ENCODE results near the gene RBP3. TPM values are rescaled to one million over a fixed set of nuclear protein-coding genes. Genes with fewer than 3 reads are reported as not detected.

The RBP3 gene
- total RNA-seq, 1 experiment from 2014 or later = not detected

DNA sequence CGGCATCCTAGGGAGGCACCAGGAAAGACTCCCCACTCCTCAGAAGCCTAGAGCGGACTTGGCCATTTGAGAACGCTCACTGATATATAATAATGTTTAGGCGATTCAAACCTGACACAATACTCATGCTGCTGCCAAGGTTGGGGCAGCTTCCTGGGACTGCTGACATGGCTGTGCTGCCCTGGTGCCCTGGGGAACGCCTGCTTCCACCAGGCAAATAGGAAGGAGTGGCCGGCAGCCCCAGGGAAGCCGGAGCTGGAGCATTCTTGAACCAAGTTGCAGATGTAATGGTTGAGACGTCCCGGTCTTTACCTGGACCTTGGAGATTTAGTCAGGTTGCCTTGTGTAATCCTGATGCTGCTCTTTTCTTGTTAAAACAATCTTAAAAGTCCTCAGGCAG is 39.4 kb upstream of the RBP3 start:
- H2BK120ac ChIP-seq (ENCODE audit: low read depth, low read length, poor library complexity, severe bottlenecking) = no peak overlapping the region
- no peaks in the 10 kb centered on the region for H3K9me3 ChIP-seq (ENCODE audit: control insufficient read depth, low read depth, low read length)

More for the DNA sequence above, 39.4 kb upstream of the RBP3 start:
- Histone ChIP-seq H2BK15ac (ENCODE audit: low read depth, low read length) (no peak overlapping the region), H3K27ac (ENCODE audit: insufficient read length, low read depth, low read length) (no peak overlapping the region), H4K8ac (replicated peaks; ENCODE audit: insufficient read length, low read depth, low read length) (no peak overlapping the region), H2BK20ac (ENCODE audit: low read depth, low read length, poor library complexity, severe bottlenecking) (no peak overlapping the region), H3T11ph (ENCODE audit: low read length) (no peak overlapping the region), H3K4ac (ENCODE audit: low read depth, low read length) (no peak overlapping the region), H3K23me2 (ENCODE audit: insufficient read length, low read depth, low read length, poor library complexity, severe bottlenecking) (no peaks in the 10 kb centered on the region), H3K4me1 (ENCODE audit: insufficient read depth, low read length) (no peaks in the 10 kb centered on the region; the same call in 1 of the 2 replicates), H3K23ac (ENCODE audit: insufficient read length, low read depth, low read length) (no peak overlapping the region), H2BK12ac (ENCODE audit: insufficient read length, low read depth, low read length) (no peak overlapping the region), H3K56ac (ENCODE audit: insufficient read length, low read depth, low read length) (no peak overlapping the region), H3K27me3 (ENCODE audit: insufficient read depth, low read length) (no peaks in the 10 kb centered on the region; the same call in 1 of the 2 replicates), H2BK5ac (ENCODE audit: insufficient read length, low read length) (no peak overlapping the region), H3K79me2 (ENCODE audit: insufficient read depth, low read length) (no peaks in the 10 kb centered on the region), H2AFZ (ENCODE audit: low read length) (no peak overlapping the region), H3K4me2 (ENCODE audit: insufficient read depth, insufficient read length, low read length) (no peak overlapping the region), H4K91ac (ENCODE audit: insufficient read length, low read depth, low read length) (no peak overlapping the region), H4K5ac (ENCODE audit: insufficient read length, low read depth, low read length) (no peak overlapping the region), H3K9ac (ENCODE audit: extremely low read depth, insufficient read length, low read length) (no peak overlapping the region), H3K79me1 (ENCODE audit: insufficient read depth, low read depth, low read length, poor library complexity, severe bottlenecking) (no peaks in the 10 kb centered on the region), H4K20me1 (ENCODE audit: control insufficient read depth, insufficient read depth, insufficient read length) (peaks cover 5% of the 10 kb centered on the region), H3K18ac (ENCODE audit: insufficient read length, low read depth, low read length) (no peak overlapping the region), H2AK5ac (ENCODE audit: insufficient read length, low read length) (no peak overlapping the region), H3K14ac (ENCODE audit: insufficient read depth, low read length) (no peak overlapping the region; the same call in 1 of the 2 replicates)
- H3K36me3 Mint-ChIP-seq (ENCODE audit: insufficient read depth in 1 of 3, low read depth in 3 of 3) = no peaks in the 10 kb centered on the region
- H3K4me3 Mint-ChIP-seq = no peak overlapping the region
- peaks cover 18 to 22% of the 10 kb centered on the region in 2 experiments for H3K4me1 Mint-ChIP-seq
- peaks cover 17% of the 10 kb centered on the region for H3K27me3 Mint-ChIP-seq (ENCODE audit: low read depth)
- no peak for TF ChIP-seq CTCF (conservative IDR thresholded peaks at IDR 0.05)
- no CpG with 5 or more reads among the region's 9 CpGs for WGBS (ENCODE audit: extremely low coverage, insufficient read length, low lambda C conversion rate)
- no peaks in the 10 kb centered on the region for H3K9me3 Mint-ChIP-seq
- no peak overlapping the region for H3K27ac Mint-ChIP-seq
- DNase-seq = no peak
